Left ventricle myocardium inferior (tissue), 1 donor: ENCODE data around the gene RHOJ. TPM values are rescaled to one million over a fixed set of nuclear protein-coding genes. Genes with fewer than 3 reads are reported as not detected.
"Not testable (repeated sequence)": the region's sequence is repeated elsewhere in the genome, so short reads cannot be mapped to it uniquely, and the experiment has no call there.

Experiments
- DNase-seq: peaks from one replicate; pipeline ENCODE4 v3.0.0-alpha.2; 2020
- H3K27ac ChIP-seq: fragments of 200-600 bp; replicated peaks from 2 replicates; pipeline ENCODE4 v1.8.0; 2021
- H3K27me3 ChIP-seq: fragments of 200-600 bp; 2 replicates; pipeline ENCODE4 v1.8.0; 2021; ENCODE audit warnings: low read depth
- H3K36me3 ChIP-seq: fragments of 200-600 bp; 2 replicates; pipeline ENCODE4 v1.8.0; 2021
- H3K4me1 ChIP-seq: fragments of 200-600 bp; 2 replicates; pipeline ENCODE4 v1.8.0; 2021
- H3K4me3 ChIP-seq: fragments of 200-600 bp; 2 replicates; pipeline ENCODE4 v1.8.0; 2021; ENCODE audit warnings: mild to moderate bottlenecking, moderate library complexity
- H3K9me3 ChIP-seq: fragments of 200-600 bp; replicated peaks from 2 replicates; pipeline ENCODE4 v1.8.0; 2021
- CTCF ChIP-seq: fragments of 200-600 bp; IDR thresholded peaks from 2 replicates; pipeline ENCODE4 v1.8.0; 2021; ENCODE audit warnings: antibody characterized with exemption, mild to moderate bottlenecking, borderline replicate concordance
- intact Hi-C: fragments of 100-400 bp; cut with micrococcal nuclease; formaldehyde crosslinking; loops from one replicate; pipeline ENCODE4 v1.11.0; 2022
- long read RNA-seq: library from polyadenylated mRNA; unstranded; transcript quantifications from one replicate; pipeline ENCODE4 v2.0.0, GENCODE V29; 2021
- total RNA-seq: library from RNA; stranded (reverse); fragmentation: NEBNext Ultra II Directional; extraction: Animal tissue kit (Norgen Biotek cat#: 25700); gene quantifications from one replicate; pipeline ENCODE4 v1.2.1, GENCODE V29; 2021
- donor health status: DM: no; HTN: yes; CAD: no; lungs with severe emphysema.

Gene RHOJ
- total RNA-seq = 14.6 TPM
- long read RNA-seq, partial matches to known transcripts = 0 of 2 reads
- long read RNA-seq, other reads (novel, unspliced or antisense) = 2 of 2 reads

- no peak for TF ChIP-seq CTCF
- peaks cover 60% of the 10 kb centered on the region for H3K4me1 ChIP-seq
- H3K27me3 ChIP-seq = no peaks in the 10 kb centered on the region
- DNase-seq = peak; percentile 22
- no peaks in the 10 kb centered on the region for H3K36me3 ChIP-seq
- intact Hi-C loops = no loop called here
- H3K9me3 ChIP-seq = no peaks in the 10 kb centered on the region
- peak within 1 kb of the TSS; percentile 95 for H3K27ac ChIP-seq
- peak within 1 kb of the TSS; percentile 67 for H3K4me3 ChIP-seq
These were observed at the start of gene RHOJ for GRCh38 chr14:63204407-63205043. Gene RHOJ (plus strand): TSS chr14:63204443. CDS start chr14:63204870, 427 bp downstream.

GRCh38 chr14:63155511-63156185, 48.6 kb upstream of the RHOJ start:
- H3K4me1 ChIP-seq = no peaks in the 10 kb centered on the region
- no peaks in the 10 kb centered on the region for H3K9me3 ChIP-seq
- no peaks in the 10 kb centered on the region for H3K36me3 ChIP-seq
- no peak overlapping the region for H3K27ac ChIP-seq
- DNase-seq = no peak
- H3K27me3 ChIP-seq = no peaks in the 10 kb centered on the region
- intact Hi-C loops = no loop called here
- no peak for TF ChIP-seq CTCF
- no peak overlapping the region for H3K4me3 ChIP-seq

- no peaks in the 10 kb centered on the region for H3K4me1 ChIP-seq
- H3K36me3 ChIP-seq = no peaks in the 10 kb centered on the region
- H3K27me3 ChIP-seq = no peaks in the 10 kb centered on the region
- intact Hi-C loops = no loop called here
- no peak for DNase-seq
- no peak overlapping the region for H3K27ac ChIP-seq
- no peak overlapping the region for H3K4me3 ChIP-seq
- no peaks in the 10 kb centered on the region for H3K9me3 ChIP-seq
- TF ChIP-seq CTCF = no peak
These were observed 47.0 kb upstream of the RHOJ start for GRCh38 chr14:63157195-63157594.

- Histone ChIP-seq H3K36me3 (no peaks in the 10 kb centered on the region), H3K9me3 (peaks cover 14% of the 10 kb centered on the region), H3K4me3 (no peak overlapping the region), H3K27me3 (no peaks in the 10 kb centered on the region), H3K27ac (no peak overlapping the region), H3K4me1 (no peaks in the 10 kb centered on the region)
- intact Hi-C loops = no loop called here
- DNase-seq = no peak
- no peak for TF ChIP-seq CTCF
These were observed 40.9 kb upstream of the RHOJ start for GRCh38 chr14:63163306-63163705.

GRCh38 chr14:63164108-63164683, 40.0 kb upstream of the RHOJ start:
- Histone ChIP-seq H3K9me3 (peaks cover 23% of the 10 kb centered on the region), H3K27me3 (no peaks in the 10 kb centered on the region), H3K36me3 (no peaks in the 10 kb centered on the region), H3K4me3 (no peak overlapping the region), H3K27ac (no peak overlapping the region), H3K4me1 (no peaks in the 10 kb centered on the region)
- intact Hi-C loops = no loop called here
- TF ChIP-seq CTCF = no peak
- no peak for DNase-seq

GRCh38 chr14:63165267-63165666, 39.0 kb upstream of the RHOJ start:
- intact Hi-C loops, H3K27ac ChIP-seq, H3K4me3 ChIP-seq, H3K36me3 ChIP-seq, H3K27me3 ChIP-seq, DNase-seq, H3K4me1 ChIP-seq: not testable (repeated sequence)
- peaks cover 25% of the 10 kb centered on the region for H3K9me3 ChIP-seq
